NCI-H2196 (cell line): ENCODE data around the gene CLCN5.

Experiments used
- DNase-seq: peaks from one replicate; lab custom pipeline; 2025; ENCODE audit not compliant: unreplicated experiment; lab: John Stamatoyannopoulos, UW

The CLCN5 gene

GRCh38 chrX:49932791-49933190, 10.4 kb downstream of the CLCN5 start:
- no peak for DNase-seq

GRCh38 chrX:49934148-49934547, 11.8 kb downstream of the CLCN5 start:
- DNase-seq = no peak

GRCh38 chrX:49934729-49935128, 12.3 kb downstream of the CLCN5 start:
- no peak for DNase-seq

GRCh38 chrX:49947781-49948180, 25.4 kb downstream of the CLCN5 start:
- DNase-seq = no peak

GRCh38 chrX:49949961-49950360, 27.6 kb downstream of the CLCN5 start:
- no peak for DNase-seq

- DNase-seq = no peak
Measured at GRCh38 chrX:49951524-49952193, 29.3 kb downstream of the CLCN5 start.

GRCh38 chrX:49956313-49956712, 33.9 kb downstream of the CLCN5 start:
- DNase-seq = no peak

- no peak for DNase-seq
Measured at GRCh38 chrX:49958727-49959485, 36.5 kb downstream of the CLCN5 start.

GRCh38 chrX:49959602-49960001, 37.2 kb downstream of the CLCN5 start:
- DNase-seq = no peak

- no peak for DNase-seq
Measured at GRCh38 chrX:49960061-49960460, 37.7 kb downstream of the CLCN5 start.

- no peak for DNase-seq
Measured at GRCh38 chrX:49970674-49971073, 48.3 kb downstream of the CLCN5 start.

- no peak for DNase-seq
Measured at GRCh38 chrX:49972328-49972860, 50.0 kb downstream of the CLCN5 start.

GRCh38 chrX:49976682-49977197, 54.3 kb downstream of the CLCN5 start:
- DNase-seq = no peak

GRCh38 chrX:49977319-49978090, 55.1 kb downstream of the CLCN5 start:
- DNase-seq = no peak

GRCh38 chrX:49978176-49978575, 55.8 kb downstream of the CLCN5 start:
- no peak for DNase-seq

GRCh38 chrX:49986058-49986457, 63.7 kb downstream of the CLCN5 start:
- DNase-seq = no peak

GRCh38 chrX:49987651-49988050, 65.3 kb downstream of the CLCN5 start:
- DNase-seq = no peak

GRCh38 chrX:49988143-49988542, 65.7 kb downstream of the CLCN5 start:
- no peak for DNase-seq

- DNase-seq = no peak
Measured at GRCh38 chrX:49991758-49992157, 69.4 kb downstream of the CLCN5 start.

GRCh38 chrX:49992853-49993252, 70.5 kb downstream of the CLCN5 start:
- DNase-seq = no peak

GRCh38 chrX:49993661-49994060, 71.3 kb downstream of the CLCN5 start:
- DNase-seq = no peak
